Measurements from ENCODE around the gene DPYSL3.

Gene DPYSL3

GRCh38 chr5:147361441-147362175 lies 148.3 kb downstream of the DPYSL3 start:
- no peak for DNase-seq

DNA sequence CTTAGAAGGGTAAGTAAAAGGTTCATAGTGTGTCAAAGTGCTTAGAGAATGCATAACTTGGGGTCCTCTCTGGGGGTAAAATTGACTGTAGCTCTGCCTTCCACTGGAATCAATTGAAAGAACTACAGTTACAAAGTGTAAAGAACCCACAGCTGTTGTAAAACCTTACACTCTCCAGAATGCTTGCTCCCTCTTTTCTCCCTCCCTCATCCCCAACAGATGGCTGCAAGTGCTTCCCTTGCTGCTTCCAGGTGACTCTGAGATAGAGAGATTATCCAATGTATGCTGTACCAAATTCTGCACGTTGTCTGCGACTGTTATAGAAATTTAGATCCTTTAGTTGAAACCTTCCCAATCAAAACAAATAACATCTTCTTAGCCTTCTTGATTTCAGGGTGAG lies 149.1 kb downstream of the DPYSL3 start:
- no peak for DNase-seq

- no peak for DNase-seq
Measured at GRCh38 chr5:147359581-147359980, 150.3 kb downstream of the DPYSL3 start.

GRCh38 chr5:147359101-147359500 lies 150.8 kb downstream of the DPYSL3 start:
- no peak for DNase-seq

DNA sequence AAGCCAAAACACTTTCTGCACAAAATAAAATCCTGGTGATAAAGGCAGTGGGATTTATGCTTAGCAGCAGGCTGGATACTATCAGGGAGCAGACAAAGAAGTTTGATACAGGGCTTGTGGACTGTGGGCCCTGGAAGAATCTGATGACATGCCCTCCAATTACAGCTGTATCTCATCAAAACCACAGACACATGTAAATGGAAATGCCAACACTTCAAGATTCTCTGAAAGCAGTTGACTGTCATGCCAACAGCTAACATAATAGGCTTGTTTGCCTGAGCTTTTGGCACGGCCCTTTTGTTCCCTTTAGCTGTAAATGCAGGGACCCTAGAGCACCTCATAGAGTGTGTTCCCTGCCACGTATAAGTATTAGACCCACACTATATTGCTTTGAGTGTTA lies 160.6 kb downstream of the DPYSL3 start:
- no peak for DNase-seq

GRCh38 chr5:147348451-147348850 lies 161.4 kb downstream of the DPYSL3 start:
- DNase-seq: no peak

- DNase-seq: no peak
Measured at GRCh38 chr5:147348046-147348445, 161.8 kb downstream of the DPYSL3 start.

GRCh38 chr5:147346006-147346561 lies 163.8 kb downstream of the DPYSL3 start:
- no peak for DNase-seq

DNA sequence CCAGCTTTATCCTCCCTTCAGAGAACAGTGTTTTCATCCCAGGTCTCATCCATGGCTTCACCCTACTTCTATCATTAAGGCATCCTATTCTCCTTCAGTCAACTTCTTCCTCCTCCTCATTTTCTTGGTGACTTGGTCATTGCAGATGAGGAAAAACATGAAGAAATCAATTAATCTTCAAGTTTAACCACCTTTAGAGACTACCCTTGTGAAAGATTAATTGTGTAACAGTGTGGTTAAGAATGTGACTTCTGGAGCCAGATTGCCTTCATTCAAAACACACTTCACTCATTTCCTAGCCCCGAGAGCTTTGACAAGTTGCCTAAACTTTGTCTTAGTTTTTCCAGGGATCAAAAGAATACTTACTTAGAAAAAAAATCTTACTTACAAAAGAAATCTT lies 165.0 kb downstream of the DPYSL3 start:
- DNase-seq: no peak

DNA sequence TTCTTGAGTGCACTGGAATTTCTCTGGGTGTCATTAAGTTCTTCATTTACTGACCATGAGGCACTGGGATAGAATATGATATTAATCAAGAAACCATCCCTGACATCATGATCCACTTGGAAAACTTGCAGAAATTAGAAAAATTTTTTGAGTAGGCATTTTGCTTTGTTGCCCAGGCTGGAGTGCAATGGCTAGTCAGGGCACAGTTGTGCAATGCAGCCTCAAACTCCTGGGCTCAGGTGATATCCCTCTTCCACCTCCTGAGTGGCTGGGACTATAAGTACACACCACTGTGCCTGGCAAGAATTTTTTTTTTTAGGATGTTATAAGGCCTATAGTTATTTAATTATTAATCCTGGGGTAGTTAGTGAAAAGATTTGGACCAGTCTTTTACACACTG lies 168.5 kb downstream of the DPYSL3 start:
- no peak for DNase-seq

DNA sequence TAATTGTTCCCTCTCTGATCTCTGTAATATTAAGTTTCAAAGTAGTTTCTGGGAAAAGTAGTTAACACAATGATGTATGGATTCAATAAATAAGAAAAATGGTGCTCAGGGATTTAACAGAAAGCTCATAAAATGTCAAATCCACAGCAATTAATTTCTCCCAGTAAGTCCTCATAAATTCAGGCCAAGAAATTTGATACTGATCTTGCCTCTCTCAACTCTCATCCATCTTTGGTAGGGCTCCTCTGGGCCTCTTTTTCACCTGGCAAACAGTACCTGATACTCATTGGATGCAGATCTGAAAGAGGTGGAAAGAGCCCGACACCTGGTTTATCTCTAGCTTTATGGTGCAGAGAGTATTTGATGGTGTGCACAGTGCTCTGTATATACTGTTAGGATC lies 168.9 kb downstream of the DPYSL3 start:
- DNase-seq: no peak
